HepG2 (cell line): ENCODE results near the gene DZANK1. TPM values are rescaled to one million over a fixed set of nuclear protein-coding genes. Genes with fewer than 3 reads are reported as not detected.

Experiments used
- ATF5 ChIP-seq: sonication (generic); formaldehyde crosslinking; IDR thresholded peaks from 2 replicates; pipeline ENCODE4 v1.4.0; 2020; ENCODE audit warnings: mild to moderate bottlenecking, low read depth, missing genetic modification reagents
- BHLHE40 ChIP-seq: IDR thresholded peaks from 2 replicates; pipeline ENCODE4 v1.6.1; 2011; ENCODE audit warnings: low read length, improper control_type of control experiment
- CEBPG ChIP-seq: IDR thresholded peaks from 2 replicates; pipeline ENCODE4 v1.6.1; 2016
- CREB3 ChIP-seq: sonication (generic); formaldehyde crosslinking; IDR thresholded peaks from 2 replicates; pipeline ENCODE4 v1.5.0; 2020; ENCODE audit warnings: missing genetic modification reagents
- CREM ChIP-seq, 2 experiments: sonication (generic) in 1 of 2; formaldehyde crosslinking in 1 of 2; IDR thresholded peaks; 2 replicates each; pipeline versions ENCODE4 v1.4.0 to v1.6.1; 2016 to 2020; ENCODE audit warnings: antibody characterized with exemption in 1 of 2, mild to moderate bottlenecking in 1 of 2, missing genetic modification reagents in 1 of 2
- FIP1L1 ChIP-seq: fragments of 200-400 bp; formaldehyde crosslinking; IDR thresholded peaks from 2 replicates; pipeline ENCODE4 v1.6.1; 2018; ENCODE audit warnings: low read depth, mild to moderate bottlenecking, low read length, moderate library complexity, borderline replicate concordance; ENCODE audit not compliant: insufficient read depth
- HES4 ChIP-seq: sonication (generic); formaldehyde crosslinking; IDR thresholded peaks from 2 replicates; pipeline ENCODE4 v1.9.0; 2021; ENCODE audit warnings: mild to moderate bottlenecking, missing genetic modification reagents, borderline replicate concordance
- HOMEZ ChIP-seq: IDR thresholded peaks from 2 replicates; pipeline ENCODE4 v1.6.1; 2016; ENCODE audit warnings: low read depth
- IKZF4 ChIP-seq: sonication (generic); formaldehyde crosslinking; IDR thresholded peaks from 2 replicates; pipeline ENCODE4 v1.5.1; 2020; ENCODE audit warnings: borderline replicate concordance, mild to moderate bottlenecking, low read depth, missing genetic modification reagents; ENCODE audit errors: not compliant biosample characterization
- IRF2 ChIP-seq: IDR thresholded peaks from 2 replicates; pipeline ENCODE4 v1.6.1; 2018; ENCODE audit warnings: missing genetic modification reagents, missing compliant biosample characterization
- KAT8 ChIP-seq: IDR thresholded peaks from 2 replicates; pipeline ENCODE4 v1.6.1; 2016; ENCODE audit warnings: missing genetic modification reagents, missing compliant biosample characterization
- MED8 ChIP-seq: sonication (generic); formaldehyde crosslinking; IDR thresholded peaks from 2 replicates; pipeline ENCODE4 v1.8.1; 2023; ENCODE audit warnings: mild to moderate bottlenecking, missing genetic modification reagents; ENCODE audit not compliant: insufficient replicate concordance
- MXD4 ChIP-seq: IDR thresholded peaks from 2 replicates; pipeline ENCODE4 v1.6.1; 2016; ENCODE audit warnings: mild to moderate bottlenecking, missing biosample characterization, missing genetic modification reagents
- NFYB ChIP-seq: sonication (generic); formaldehyde crosslinking; IDR thresholded peaks from 2 replicates; pipeline ENCODE4 v1.4.0; 2020; ENCODE audit warnings: missing genetic modification reagents
- NONO ChIP-seq, 2 experiments: fragments of 450-650 bp in 1 of 2; sonication (generic) in 1 of 2; formaldehyde crosslinking in 1 of 2; IDR thresholded peaks in 1 of 2; conservative IDR thresholded peaks in 1 of 2; 2 replicates each; pipeline versions ENCODE4 v1.6.1 to v1.8.0; 2017 to 2022; ENCODE audit warnings: mild to moderate bottlenecking in 1 of 2, missing genetic modification reagents in 1 of 2, moderate library complexity in 1 of 2
- SALL1 ChIP-seq: sonication (generic); formaldehyde crosslinking; IDR thresholded peaks from 2 replicates; pipeline ENCODE4 v1.8.0; 2022; ENCODE audit warnings: mild to moderate bottlenecking, missing genetic modification reagents
- SMC3 ChIP-seq: IDR thresholded peaks from 2 replicates; pipeline ENCODE4 v1.6.1; 2011; ENCODE audit warnings: low read length, improper control_type of control experiment
- YEATS2 ChIP-seq: sonication (generic); formaldehyde crosslinking; IDR thresholded peaks from 2 replicates; pipeline ENCODE4 v1.4.0; 2020; ENCODE audit warnings: missing genetic modification reagents, borderline replicate concordance
- YEATS4 ChIP-seq: sonication (generic); formaldehyde crosslinking; IDR thresholded peaks from 2 replicates; pipeline ENCODE4 v1.4.0; 2020; ENCODE audit warnings: missing genetic modification reagents, borderline replicate concordance
- ZBTB21 ChIP-seq: sonication (generic); formaldehyde crosslinking; IDR thresholded peaks from 2 replicates; pipeline ENCODE4 v1.4.0; 2020; ENCODE audit warnings: missing genetic modification reagents
- ZKSCAN1 ChIP-seq: fragments of 150-350 bp; IDR thresholded peaks from 2 replicates; pipeline ENCODE4 v1.6.1; 2014; ENCODE audit warnings: low read length
- ZNF484 ChIP-seq: sonication (generic); formaldehyde crosslinking; IDR thresholded peaks from 2 replicates; pipeline ENCODE4 v1.5.1; 2020; ENCODE audit warnings: mild to moderate bottlenecking, low read depth, missing genetic modification reagents, borderline replicate concordance
- ZNF547 ChIP-seq: sonication (generic); formaldehyde crosslinking; IDR thresholded peaks from 2 replicates; pipeline ENCODE4 v1.5.1; 2020; ENCODE audit warnings: mild to moderate bottlenecking, missing genetic modification reagents
- ZNF572 ChIP-seq: sonication (generic); formaldehyde crosslinking; IDR thresholded peaks from 2 replicates; pipeline ENCODE4 v1.5.1; 2020; ENCODE audit warnings: mild to moderate bottlenecking, missing genetic modification reagents
- ZNF740 ChIP-seq: sonication (generic); formaldehyde crosslinking; IDR thresholded peaks from 2 replicates; pipeline ENCODE4 v1.4.0; 2020; ENCODE audit warnings: missing genetic modification reagents
- ZSCAN29 ChIP-seq: sonication (generic); formaldehyde crosslinking; conservative IDR thresholded peaks from 2 replicates; pipeline ENCODE4 v1.4.0; 2020; ENCODE audit warnings: mild to moderate bottlenecking, missing genetic modification reagents
- polyA plus RNA-seq, 8 experiments: library from polyadenylated mRNA; depleted of rRNA in 3 of 8; stranded (reverse) in 7 of 8; unstranded in 1 of 8; fragments of >200 nt; fragmentation: Illumina TruSeq in 4 of 8; extraction: Trizol in 4 of 8; gene quantifications; 2 replicates each; pipeline versions ENCODE4 v1.2.1 to v1.2.3, GENCODE V29; 2011 to 2016; ENCODE audit warnings: low read depth in 4 of 8, missing spikeins in 1 of 8, mixed read lengths in 1 of 8; ENCODE audit not compliant: insufficient read depth in 1 of 8
- total RNA-seq, 5 experiments: library from RNA; depleted of rRNA; stranded (reverse); fragments of >200 nt; fragmentation: Illumina TruSeq; extraction: Trizol; gene quantifications; 2 replicates each; pipeline ENCODE4 v1.2.3, GENCODE V29; 2016; ENCODE audit warnings: low read depth in 1 of 5
- TF ChIP-seq, protein P1 (sequence below): sonication (generic); formaldehyde crosslinking; IDR thresholded peaks from 2 replicates; pipeline ENCODE4 v1.5.0; 2020; ENCODE audit warnings: missing genetic modification reagents, mild to moderate bottlenecking, borderline replicate concordance

Gene DZANK1
- total and polyA plus RNA-seq, 2 of the 13 experiments (the other 11 are each of a cell fraction or from before 2014, with no cell fraction given), result 1.6 to 3.2 TPM

- TF ChIP-seq MED8 (CRISPR knock-in tag) (no peak), NONO (IDR thresholded peaks at IDR 0.05) (no peak), NONO (CRISPR knock-in tag; conservative IDR thresholded peaks at IDR 0.05) (no peak), YEATS4 (CRISPR knock-in tag) (no peak), CEBPG (CRISPR knock-in tag) (0 out of 2 replicates have a peak, but pooled peaks have one; percentile 11), YEATS2 (CRISPR knock-in tag) (no peak), SALL1 (CRISPR knock-in tag) (peak; percentile 42; the same call in 1 of the 2 replicates), IKZF4 (CRISPR knock-in tag) (no peak), ZKSCAN1 (no peak), ZBTB21 (no peak), HES4 (CRISPR knock-in tag) (no peak), ZNF547 (CRISPR knock-in tag) (no peak), ZNF740 (no peak), ZSCAN29 (no peak), IRF2 (CRISPR knock-in tag) (peak; percentile 56; the same call in 1 of the 2 replicates), SMC3 (no peak), BHLHE40 (no peak), CREB3 (CRISPR knock-in tag) (0 out of 2 replicates have a peak, but pooled peaks have one; percentile 1), NFYB (CRISPR knock-in tag) (no peak), ATF5 (CRISPR knock-in tag) (no peak), HOMEZ (CRISPR knock-in tag) (peak; percentile 22; the same call in 1 of the 2 replicates), MXD4 (CRISPR knock-in tag) (no peak), FIP1L1 (no peak), KAT8 (CRISPR knock-in tag) (peak; percentile 38; the same call in 1 of the 2 replicates), CREM (IDR thresholded peaks at IDR 0.05) (peak; percentile 43), CREM (CRISPR knock-in tag; IDR thresholded peaks at IDR 0.05) (no peak), ZNF572 (CRISPR knock-in tag) (no peak), ZNF484 (CRISPR knock-in tag) (no peak)
- TF ChIP-seq, protein P1, sequence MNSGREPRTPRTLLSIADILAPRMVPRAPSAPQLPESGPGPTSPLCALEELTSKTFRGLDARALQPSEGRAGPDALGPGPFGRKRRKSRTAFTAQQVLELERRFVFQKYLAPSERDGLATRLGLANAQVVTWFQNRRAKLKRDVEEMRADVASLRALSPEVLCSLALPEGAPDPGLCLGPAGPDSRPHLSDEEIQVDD (CRISPR knock-in tag), result no peak
These were observed 78.0 kb downstream of the DZANK1 start (continued) for GRCh38 chr20:18388860-18389259.
